Fibroblast of lung (primary cell): ENCODE data around the gene PBX4.

Experiments used
- CTCF ChIP-seq, 2 donors: IDR thresholded peaks in 1 of 2; conservative IDR thresholded peaks in 1 of 2; 1 replicate in 1 of 2; 2 replicates in 1 of 2; pipeline ENCODE4 v1.5.1; 2011 to 2012; ENCODE audit warnings: low read length in 2 of 2, control low read depth in 1 of 2, inconsistent platforms in 1 of 2, low read depth in 1 of 2, mild to moderate bottlenecking in 1 of 2
- EZH2 ChIP-seq: IDR thresholded peaks from 2 replicates; pipeline ENCODE4 v1.5.1; 2012; ENCODE audit warnings: low read length, control low read depth, mild to moderate bottlenecking; ENCODE audit errors: missing control alignments

- TF ChIP-seq CTCF (conservative IDR thresholded peaks at IDR 0.05 in 1 of 2, IDR thresholded peaks at IDR 0.05 in 1 of 2; ENCODE audit: low read depth in 1 of 2, low read length in 2 of 2), result no peak
- no peak for TF ChIP-seq EZH2
These were observed 87.6 kb downstream of the PBX4 start for GRCh38 chr19:19530889-19531288.
